K562 (cell line): ENCODE data around the gene MAP1A. TPM values are rescaled to one million over a fixed set of nuclear protein-coding genes. Genes with fewer than 3 reads are reported as not detected.
A peak's percentile ranks its signal among the peaks of the same experiment; 100 is the strongest.

Experiments
- ATAC-seq: fragments of 200-7000 bp; cut with Tn5 transposase; 3 replicates; pipeline ENCODE4 v1.9.1; 2020; ENCODE audit warnings: moderate library complexity
- BruUV-seq: library from RNA; stranded (reverse); fragments of 400-500 nt; replicated peaks from 2 replicates; lab custom pipeline; 2021; lab: Mats Ljungman, UMichigan
- CTCF ChIA-PET: fragments of 300-600 bp; formaldehyde crosslinking; extraction: SDS; loops from one replicate; lab custom pipeline; 2021; ENCODE audit warnings: low intra/inter-chr PET ratio; lab: Yijun Ruan, JAX
- POLR2A ChIA-PET: fragments of 300-600, 350-650 bp; sonication (Branson Sonifier 250); formaldehyde crosslinking; extraction: SDS; loops from one replicate; lab custom pipeline; 2021; ENCODE audit warnings: antibody characterized with exemption, inconsistent platforms; lab: Yijun Ruan, JAX
- DNase-seq, 4 experiments: peaks; one replicate each; pipeline versions ENCODE4 v3.0.0 to v3.0.0-alpha.2; 2011 to 2018; ENCODE audit warnings: low spot score in 3 of 4, mixed read lengths in 3 of 4; ENCODE audit errors: extremely low read depth in 1 of 4
- FAIRE-seq: peaks from 2 replicates; lab custom pipeline; 2011; peaks lifted over from hg19 to GRCh38; lab: Jason Lieb, UNC
- H2AFZ ChIP-seq: 2 replicates; pipeline ENCODE4 v1.6.0; 2011; ENCODE audit warnings: low read depth, low read length, control low read depth, inconsistent platforms
- H3K27ac ChIP-seq: fragments of 200-600 bp; 3 replicates; pipeline ENCODE4 v1.8.0; 2011; ENCODE audit warnings: low read depth, mild to moderate bottlenecking, control low read depth, inconsistent platforms, low read length, moderate library complexity, mixed read lengths; ENCODE audit errors: extremely low read depth
- H3K27me3 ChIP-seq, 2 experiments: fragments of 300-600 bp in 1 of 2; 2 replicates in 1 of 2; 3 replicates in 1 of 2; pipeline versions ENCODE4 v1.6.0 to v1.8.0; 2011; ENCODE audit warnings: inconsistent platforms in 2 of 2, low read length in 2 of 2, mild to moderate bottlenecking in 1 of 2, mixed read lengths in 1 of 2, moderate library complexity in 1 of 2; ENCODE audit not compliant: control insufficient read depth in 2 of 2, insufficient read depth in 2 of 2
- H3K36me3 ChIP-seq: fragments of 300-600 bp; 3 replicates; pipeline ENCODE4 v1.8.0; 2011; ENCODE audit warnings: mild to moderate bottlenecking, low read length, inconsistent platforms; ENCODE audit not compliant: control insufficient read depth, insufficient read depth
- H3K4me1 ChIP-seq, 2 experiments: fragments of 200-600 bp in 1 of 2; replicated peaks in 1 of 2; 2 replicates in 1 of 2; 3 replicates in 1 of 2; pipeline versions ENCODE4 v1.5.1 to v1.8.0; 2011; ENCODE audit warnings: inconsistent platforms in 2 of 2, low read length in 2 of 2, mild to moderate bottlenecking in 1 of 2, mixed read lengths in 1 of 2, moderate library complexity in 1 of 2; ENCODE audit not compliant: control insufficient read depth in 2 of 2, insufficient read depth in 2 of 2
- H3K4me2 ChIP-seq: 2 replicates; pipeline ENCODE4 v1.6.1; 2011; ENCODE audit warnings: low read length, control low read depth, inconsistent platforms, mixed read lengths; ENCODE audit not compliant: insufficient read depth
- H3K4me3 ChIP-seq: fragments of 200-600 bp; sonication (generic), shearing (Covaris generic); 2 replicates; pipeline ENCODE4 v1.5.1; 2016; ENCODE audit warnings: control low read depth, inconsistent platforms
- H3K79me2 ChIP-seq: fragments of 200-600 bp; 3 replicates; pipeline ENCODE4 v1.8.0; 2011; ENCODE audit warnings: low read length, inconsistent platforms; ENCODE audit not compliant: control insufficient read depth, insufficient read depth
- H3K9ac ChIP-seq, 2 experiments: 2 replicates each; pipeline versions ENCODE4 v1.6.0 to v1.6.1; 2011; ENCODE audit warnings: low read depth in 2 of 2, low read length in 2 of 2, control low read depth in 1 of 2, inconsistent platforms in 1 of 2, mild to moderate bottlenecking in 1 of 2, mixed read lengths in 1 of 2; ENCODE audit not compliant: insufficient read depth in 1 of 2
- H3K9me1 ChIP-seq: one replicate; pipeline ENCODE4 v1.6.0; 2011; ENCODE audit warnings: inconsistent platforms, mild to moderate bottlenecking, low read length, moderate library complexity; ENCODE audit not compliant: control insufficient read depth, insufficient read depth
- H3K9me3 ChIP-seq: replicated peaks from 2 replicates; pipeline ENCODE4 v1.5.1; 2011; ENCODE audit warnings: low read depth, low read length, inconsistent platforms; ENCODE audit not compliant: control insufficient read depth, insufficient read depth
- H4K20me1 ChIP-seq: replicated peaks from 2 replicates; pipeline ENCODE4 v1.6.1; 2011; ENCODE audit warnings: low read length, inconsistent platforms, mixed read lengths; ENCODE audit not compliant: control insufficient read depth, insufficient read depth
- CTCF ChIP-seq, 3 experiments: IDR thresholded peaks in 2 of 3; conservative IDR thresholded peaks in 1 of 3; 2 replicates each; pipeline ENCODE4 v1.5.1; 2011 to 2012; ENCODE audit warnings: low read length in 3 of 3, mild to moderate bottlenecking in 3 of 3, control low read depth in 2 of 3, improper control_type of control experiment in 1 of 3, inconsistent platforms in 1 of 3, low read depth in 1 of 3, mixed read lengths in 1 of 3, moderate library complexity in 1 of 3; ENCODE audit not compliant: insufficient read depth in 2 of 3
- L3MBTL2 ChIP-seq: fragments of 450-650 bp; IDR thresholded peaks from 2 replicates; pipeline ENCODE4 v1.6.1; 2016; ENCODE audit warnings: mild to moderate bottlenecking, moderate library complexity
- MAX ChIP-seq: sonication (generic); formaldehyde crosslinking; IDR thresholded peaks from 2 replicates; pipeline ENCODE4 v1.9.0; 2022; ENCODE audit warnings: mild to moderate bottlenecking, missing genetic modification reagents
- MEF2D ChIP-seq: conservative IDR thresholded peaks from 2 replicates; pipeline ENCODE4 v1.6.1; 2016; ENCODE audit warnings: low read depth, missing genetic modification characterization, missing compliant biosample characterization
- OTX1 ChIP-seq: fragments of 450-650 bp; formaldehyde crosslinking; IDR thresholded peaks from 2 replicates; pipeline ENCODE4 v1.4.0; 2022; ENCODE audit warnings: mild to moderate bottlenecking
- PTRF ChIP-seq: fragments of 450-650 bp; IDR thresholded peaks from 2 replicates; pipeline ENCODE4 v1.6.1; 2016; ENCODE audit warnings: mild to moderate bottlenecking, missing genetic modification characterization, missing compliant biosample characterization
- RBM15 ChIP-seq: fragments of 200-400 bp; formaldehyde crosslinking; IDR thresholded peaks from 2 replicates; pipeline ENCODE4 v1.6.1; 2018; ENCODE audit warnings: mild to moderate bottlenecking, low read length, moderate library complexity; ENCODE audit not compliant: insufficient read depth
- THRA ChIP-seq: fragments of 450-650 bp; IDR thresholded peaks from 2 replicates; pipeline ENCODE4 v1.6.1; 2017; ENCODE audit warnings: mild to moderate bottlenecking, moderate library complexity
- ZNF124 ChIP-seq: sonication (generic); formaldehyde crosslinking; IDR thresholded peaks from 2 replicates; pipeline ENCODE4 v1.8.1; 2022; ENCODE audit warnings: missing genetic modification reagents
- ZNF717 ChIP-seq: fragments of 250-450 bp; sonication (Bioruptor Pico); IDR thresholded peaks from 2 replicates; pipeline ENCODE4 v1.5.0; 2021
- WGBS: fragments of 100-300 bp; shearing (Covaris generic); methylation state at CpG from one replicate; pipeline ENCODE4 v1.1.6; 2016; ENCODE audit warnings: low coverage, mixed read lengths; ENCODE audit not compliant: insufficient coverage; ENCODE audit errors: missing lambda C conversion rate; 5-methylcytosine and 5-hydroxymethylcytosine counted together
- in situ Hi-C: fragments of 300-500 bp; cut with MboI; formaldehyde crosslinking; loops from 4 replicates; pipeline ENCODE4 v1.15.0; 2018; ENCODE audit warnings: inconsistent platforms, mixed read lengths
- intact Hi-C: fragments of 100-400 bp; cut with micrococcal nuclease; formaldehyde crosslinking; loops from 2 replicates; pipeline ENCODE4 v1.14.2; 2022
- polyA plus RNA-seq, 8 experiments: library from polyadenylated mRNA; depleted of rRNA in 4 of 8; stranded (reverse) in 5 of 8; unstranded in 3 of 8; fragments of >200 nt; fragmentation: Nextera tagmentation in 2 of 8; fragmentation: Illumina TruSeq in 1 of 8; extraction: Ambion mirVana in 2 of 8; extraction: Trizol in 1 of 8; gene quantifications; 2 replicates each; pipeline versions ENCODE4 v1.2.1 to v1.2.3, GENCODE V29; 2011 to 2014; ENCODE audit warnings: inconsistent platforms in 1 of 8, missing spikeins in 1 of 8
- total RNA-seq, 7 experiments: library from RNA; depleted of rRNA in 6 of 7; stranded (reverse); fragments of >200 nt in 6 of 7; fragmentation: Illumina TruSeq in 2 of 7; extraction: Trizol in 2 of 7; gene quantifications; 2 replicates each; pipeline versions ENCODE4 v1.2.1 to v1.2.3, GENCODE V29; 2011 to 2021; ENCODE audit warnings: low replicate concordance in 1 of 7

The MAP1A gene
- total and polyA plus RNA-seq, 9 of the 15 experiments (the other 6 are each of a cell fraction or from before 2014, with no cell fraction given) = 2.0 to 20.3 (median 7.3) TPM

- no peak for TF ChIP-seq CTCF (IDR thresholded peaks at IDR 0.05 in 2 of 3, conservative IDR thresholded peaks at IDR 0.05 in 1 of 3; ENCODE audit: insufficient read depth in 2 of 3, low read depth in 1 of 3, low read length in 3 of 3)
- no peak for TF ChIP-seq MEF2D (tag)
- no peak for TF ChIP-seq ZNF124 (CRISPR knock-in tag)
- no peak for TF ChIP-seq PTRF (tag)
- TF ChIP-seq ZNF717 (CRISPR knock-in tag) = no peak
- no peak for TF ChIP-seq OTX1 (CRISPR knock-in tag)
- no peak for TF ChIP-seq MAX (CRISPR knock-in tag)
- no peak for TF ChIP-seq L3MBTL2
- no peak for TF ChIP-seq RBM15
Observed at GRCh38 chr15:43519196-43519595, 1.8 kb downstream of the MAP1A start (continued).

GRCh38 chr15:43520138-43520537, 2.7 kb downstream of the MAP1A start:
- peaks cover 24% of the 10 kb centered on the region; the same call in 2 of the 3 replicates for H3K79me2 ChIP-seq
- 86% methylated on average over 2 of the region's 2 CpGs for WGBS
- ATAC-seq = no peak
- peaks cover 32 to 37% of the 10 kb centered on the region in 2 experiments for H3K4me1 ChIP-seq
- H2AFZ ChIP-seq = no peak overlapping the region
- no peak overlapping the region for H3K27ac ChIP-seq
- intact Hi-C loops (no loop called here), in situ Hi-C loops (no loop called here)
- H3K36me3 ChIP-seq = peaks cover 49% of the 10 kb centered on the region; the same call in 2 of the 3 replicates
- no peak overlapping the region for H3K4me3 ChIP-seq
- no peak overlapping the region for H3K4me2 ChIP-seq
- no peaks in the 10 kb centered on the region for H4K20me1 ChIP-seq
- ChIA-PET POLR2A (interaction anchor here (1.5 kb wide), 1 partner anchor 9 kb away, joined by 5 read pairs; no protein-coding TSS in a partner anchor), CTCF (no interaction called here)
- no peak for FAIRE-seq
- no peaks in the 10 kb centered on the region for H3K27me3 ChIP-seq
- no peak overlapping the region; a peak in 1 of 4 replicates for H3K9ac ChIP-seq
- no TSS peak for BruUV-seq
- H3K9me1 ChIP-seq = no peaks in the 10 kb centered on the region
- H3K9me3 ChIP-seq = no peaks in the 10 kb centered on the region
- peak in 1 of 4 experiments; percentile 2 for DNase-seq
- no peak for TF ChIP-seq THRA
